H1 (cell line): ENCODE data around the gene C7orf57. TPM values are rescaled to one million over a fixed set of nuclear protein-coding genes. Genes with fewer than 3 reads are reported as not detected.

ENCODE experiments used
- CTCF ChIA-PET: fragments of 300-600 bp; sonication (Branson Sonifier 250); formaldehyde crosslinking; loops from one replicate; lab custom pipeline; 2021; ENCODE audit not compliant: partially characterized antibody; lab: Charles Lee
- POLR2A ChIA-PET: fragments of 300-600 bp; sonication (Branson Sonifier 250); formaldehyde crosslinking; loops from one replicate; lab custom pipeline; 2021; ENCODE audit warnings: inconsistent platforms; ENCODE audit not compliant: partially characterized antibody; lab: Charles Lee
- DNase-seq, 2 experiments: peaks; one replicate each; pipeline versions ENCODE4 v3.0.0 to v3.0.0-alpha.2; 2010 to 2022; ENCODE audit warnings: low spot score in 2 of 2, low read depth in 1 of 2, mixed read lengths in 1 of 2
- FAIRE-seq: peaks from 2 replicates; lab custom pipeline; 2011; peaks lifted over from hg19 to GRCh38; lab: Jason Lieb, UNC
- H2AFZ ChIP-seq: 2 replicates; pipeline ENCODE4 v1.8.1; 2012; ENCODE audit warnings: low read length, inconsistent platforms
- H2AK5ac ChIP-seq: 2 replicates; pipeline ENCODE4 v1.6.1; 2013; ENCODE audit warnings: low read depth, low read length
- H2BK120ac ChIP-seq: replicated peaks from 2 replicates; pipeline ENCODE3; 2013; ENCODE audit warnings: low read depth, low read length, inconsistent platforms
- H2BK12ac ChIP-seq: 2 replicates; pipeline ENCODE4 v1.6.1; 2013; ENCODE audit warnings: low read depth, low read length
- H2BK15ac ChIP-seq: 2 replicates; pipeline ENCODE4 v1.6.1; 2013; ENCODE audit warnings: low read length
- H2BK20ac ChIP-seq: 2 replicates; pipeline ENCODE4 v1.6.1; 2013; ENCODE audit warnings: low read length
- H2BK5ac ChIP-seq: 2 replicates; pipeline ENCODE4 v1.6.1; 2013; ENCODE audit warnings: low read depth, low read length
- H3K14ac ChIP-seq: 2 replicates; pipeline ENCODE4 v1.6.1; 2013; ENCODE audit warnings: inconsistent platforms; ENCODE audit not compliant: insufficient read length
- H3K18ac ChIP-seq: 2 replicates; pipeline ENCODE4 v1.6.1; 2013; ENCODE audit warnings: low read length; ENCODE audit errors: extremely low read depth
- H3K23ac ChIP-seq: 2 replicates; pipeline ENCODE4 v1.6.1; 2013; ENCODE audit warnings: inconsistent platforms; ENCODE audit not compliant: insufficient read length
- H3K23me2 ChIP-seq: 2 replicates; pipeline ENCODE4 v1.6.1; 2013; ENCODE audit warnings: low read depth, low read length
- H3K27ac ChIP-seq: 2 replicates; pipeline ENCODE4 v1.6.1; 2011; ENCODE audit warnings: low read depth, low read length, inconsistent platforms
- H3K27me3 ChIP-seq, 4 experiments: replicated peaks in 1 of 4; 1 replicate in 1 of 4; 2 replicates in 3 of 4; pipeline versions ENCODE4 v1.6.1 to v1.8.1; 2011 to 2013; ENCODE audit warnings: low read length in 3 of 4, mild to moderate bottlenecking in 3 of 4, inconsistent platforms in 2 of 4, mixed read lengths in 2 of 4, moderate library complexity in 1 of 4; ENCODE audit not compliant: control insufficient read depth in 3 of 4, insufficient read depth in 3 of 4; ENCODE audit errors: extremely low read depth in 1 of 4
- H3K36me3 ChIP-seq, 4 experiments: 2 replicates each; pipeline versions ENCODE4 v1.6.1 to v1.8.1; 2011 to 2013; ENCODE audit warnings: mild to moderate bottlenecking in 4 of 4, low read length in 3 of 4, moderate library complexity in 2 of 4, control low read depth in 1 of 4, inconsistent platforms in 1 of 4; ENCODE audit not compliant: insufficient read depth in 4 of 4, control insufficient read depth in 2 of 4
- H3K4ac ChIP-seq: replicated peaks from 2 replicates; pipeline ENCODE3; 2013; ENCODE audit warnings: low read length, low read depth, mixed read lengths, inconsistent platforms; ENCODE audit not compliant: insufficient read length
- H3K4me1 ChIP-seq, 4 experiments: replicated peaks in 1 of 4; 1 replicate in 1 of 4; 2 replicates in 3 of 4; pipeline versions ENCODE4 v1.6.1 to v1.8.1; 2011 to 2013; ENCODE audit warnings: low read length in 3 of 4, inconsistent platforms in 2 of 4, mixed read lengths in 1 of 4; ENCODE audit not compliant: insufficient read depth in 4 of 4, control insufficient read depth in 3 of 4
- H3K4me2 ChIP-seq, 2 experiments: 2 replicates each; pipeline versions ENCODE4 v1.6.1 to v1.8.1; 2011 to 2013; ENCODE audit warnings: low read depth in 2 of 2, low read length in 2 of 2, control low read depth in 1 of 2, inconsistent platforms in 1 of 2, mild to moderate bottlenecking in 1 of 2; ENCODE audit not compliant: insufficient read depth in 1 of 2
- H3K4me3 ChIP-seq, 4 experiments: fragments of 200-600, 300-600 bp in 1 of 4; sonication (generic), shearing (Covaris generic), sonication (Bioruptor Twin) in 1 of 4; 2 replicates each; pipeline versions ENCODE4 v1.5.1 to v1.8.1; 2011 to 2016; ENCODE audit warnings: low read length in 4 of 4, low read depth in 3 of 4, control low read depth in 2 of 4, inconsistent platforms in 2 of 4, mild to moderate bottlenecking in 2 of 4, mixed read lengths in 1 of 4, moderate library complexity in 1 of 4; ENCODE audit not compliant: insufficient read depth in 2 of 4; ENCODE audit errors: extremely low read depth in 1 of 4
- H3K56ac ChIP-seq: replicated peaks from 2 replicates; pipeline ENCODE3; 2013; ENCODE audit warnings: low read depth, mild to moderate bottlenecking, mixed read lengths, low read length, inconsistent platforms; ENCODE audit not compliant: insufficient read length
- H3K79me1 ChIP-seq: 2 replicates; pipeline ENCODE4 v1.6.1; 2013; ENCODE audit warnings: low read depth, low read length, control low read depth
- H3K79me2 ChIP-seq, 2 experiments: 2 replicates each; pipeline versions ENCODE4 v1.6.1 to v1.8.1; 2012 to 2013; ENCODE audit warnings: low read length in 2 of 2, mild to moderate bottlenecking in 2 of 2, inconsistent platforms in 1 of 2; ENCODE audit not compliant: insufficient read depth in 2 of 2, control insufficient read depth in 1 of 2
- H3K9ac ChIP-seq, 4 experiments: replicated peaks in 1 of 4; 1 replicate in 1 of 4; 2 replicates in 3 of 4; pipeline versions ENCODE4 v1.6.1 to v1.8.1; 2011 to 2013; ENCODE audit warnings: low read depth in 3 of 4, low read length in 3 of 4, control low read depth in 2 of 4, mild to moderate bottlenecking in 2 of 4, moderate library complexity in 2 of 4, inconsistent platforms in 1 of 4; ENCODE audit errors: extremely low read depth in 1 of 4
- H3K9me3 ChIP-seq, 2 experiments: 2 replicates each; pipeline versions ENCODE4 v1.6.1 to v1.8.1; 2012 to 2013; ENCODE audit warnings: mild to moderate bottlenecking in 2 of 2, moderate library complexity in 2 of 2, control low read depth in 1 of 2, inconsistent platforms in 1 of 2, low read depth in 1 of 2, low read length in 1 of 2, mixed read lengths in 1 of 2; ENCODE audit not compliant: insufficient read depth in 2 of 2
- H4K20me1 ChIP-seq, 2 experiments: replicated peaks in 1 of 2; 2 replicates each; pipeline versions ENCODE3 to v1.8.1; 2011 to 2013; ENCODE audit warnings: inconsistent platforms in 2 of 2, low read length in 2 of 2, mild to moderate bottlenecking in 1 of 2; ENCODE audit not compliant: insufficient read depth in 2 of 2, control insufficient read depth in 1 of 2
- H4K5ac ChIP-seq: 2 replicates; pipeline ENCODE4 v1.6.1; 2013; ENCODE audit warnings: low read length, low read depth, mixed read lengths, inconsistent platforms; ENCODE audit not compliant: insufficient read length
- H4K8ac ChIP-seq: 2 replicates; pipeline ENCODE4 v1.8.0; 2013; ENCODE audit warnings: mild to moderate bottlenecking, moderate library complexity, low read length, inconsistent platforms; ENCODE audit not compliant: insufficient read depth; ENCODE audit errors: extremely low read depth
- H4K91ac ChIP-seq: replicated peaks from 2 replicates; pipeline ENCODE3; 2013; ENCODE audit warnings: low read length, mixed read lengths, inconsistent platforms; ENCODE audit not compliant: insufficient read length
- ASH2L ChIP-seq: fragments of 200-600, 300-600 bp; sonication (generic); IDR thresholded peaks from one replicate; pipeline ENCODE4 v1.7.1; 2017; ENCODE audit warnings: low read length
- BRCA1 ChIP-seq: IDR thresholded peaks from 2 replicates; pipeline ENCODE4 v1.6.1; 2012; ENCODE audit warnings: low read depth, low read length, improper control_type of control experiment
- CEBPB ChIP-seq: IDR thresholded peaks from 2 replicates; pipeline ENCODE4 v1.6.1; 2012; ENCODE audit warnings: low read depth, low read length
- E2F6 ChIP-seq: IDR thresholded peaks from 2 replicates; pipeline ENCODE4 v1.6.1; 2012; ENCODE audit warnings: inconsistent platforms
- HDAC2 ChIP-seq, 2 experiments: fragments of 300-600 bp in 1 of 2; sonication (generic) in 1 of 2; IDR thresholded peaks; 2 replicates each; pipeline ENCODE4 v1.6.1; 2011 to 2012; ENCODE audit warnings: low read depth in 2 of 2, low read length in 2 of 2, mild to moderate bottlenecking in 2 of 2, moderate library complexity in 2 of 2, borderline replicate concordance in 1 of 2, inconsistent platforms in 1 of 2
- HDAC6 ChIP-seq: IDR thresholded peaks from one replicate; pipeline ENCODE4 v1.7.1; 2012; ENCODE audit warnings: low read depth, mild to moderate bottlenecking, inconsistent platforms, low read length, moderate library complexity
- KDM1A ChIP-seq: fragments of 200-600, 300-600 bp; sonication (generic); IDR thresholded peaks from 2 replicates; pipeline ENCODE4 v1.7.1; 2016; ENCODE audit warnings: mild to moderate bottlenecking, low read length, borderline replicate concordance
- POLR2AphosphoS5 ChIP-seq: IDR thresholded peaks from 2 replicates; pipeline ENCODE4 v1.6.1; 2011; ENCODE audit warnings: low read depth, low read length
- RBBP5 ChIP-seq: IDR thresholded peaks from 2 replicates; pipeline ENCODE4 v1.7.1; 2012; ENCODE audit warnings: low read depth, mild to moderate bottlenecking, inconsistent platforms, low read length, moderate library complexity, borderline replicate concordance
- SP1 ChIP-seq: IDR thresholded peaks from 2 replicates; pipeline ENCODE4 v1.6.1; 2011; ENCODE audit warnings: low read depth, low read length
- SRF ChIP-seq: IDR thresholded peaks from 2 replicates; pipeline ENCODE4 v1.6.1; 2011; ENCODE audit warnings: mild to moderate bottlenecking, low read depth, low read length, moderate library complexity
- USF2 ChIP-seq: IDR thresholded peaks from 2 replicates; pipeline ENCODE4 v1.6.1; 2011; ENCODE audit warnings: low read length, improper control_type of control experiment
- YY1 ChIP-seq: IDR thresholded peaks from 2 replicates; pipeline ENCODE4 v1.6.1; 2011; ENCODE audit warnings: low read depth, mild to moderate bottlenecking, low read length
- ZNF274 ChIP-seq: IDR thresholded peaks from 2 replicates; pipeline ENCODE4 v1.7.0; 2012; ENCODE audit warnings: low read length, borderline replicate concordance; ENCODE audit errors: extremely low read depth
- WGBS, 2 experiments: shearing (Covaris generic) in 1 of 2; methylation state at CpG; one replicate each; pipeline versions ENCODE4 v1.1.6 to v1.1.7; 2013 to 2015; ENCODE audit warnings: low lambda C conversion rate in 2 of 2, mixed read lengths in 2 of 2, inconsistent platforms in 1 of 2, low coverage in 1 of 2, missing lambda C conversion rate in 1 of 2; ENCODE audit not compliant: insufficient replicate concordance in 2 of 2, insufficient coverage in 1 of 2, insufficient read length in 1 of 2; ENCODE audit errors: extremely low coverage in 1 of 2, missing lambda C conversion rate in 1 of 2; 5-methylcytosine and 5-hydroxymethylcytosine counted together
- polyA plus RNA-seq, 7 experiments: library from polyadenylated mRNA; depleted of rRNA in 3 of 7; stranded (reverse) in 5 of 7; unstranded in 2 of 7; fragments of >200 nt in 5 of 7; fragments of 200-250 nt in 2 of 7; gene quantifications; 1 replicate in 5 of 7; 2 replicates in 1 of 7; 4 replicates in 1 of 7; pipeline versions ENCODE4 v1.2.1 to v1.2.3, GENCODE V29; 2011 to 2013; ENCODE audit warnings: missing spikeins in 2 of 7, mixed read lengths in 2 of 7
- total RNA-seq: library from RNA; stranded (reverse); fragmentation: NEBNext Ultra II Directional; extraction: Animal tissue kit (Norgen Biotek cat#: 25700); gene quantifications from 2 replicates; pipeline ENCODE4 v1.2.1, GENCODE V29; 2021

The C7orf57 gene
- total and polyA plus RNA-seq, 2 of the 8 experiments (the other 6 are each of a cell fraction or from before 2014, with no cell fraction given), result 0.08 to 0.56 TPM

- H3K27me3 ChIP-seq, result no peaks in the 10 kb centered on the region
- no peak overlapping the region for H2BK12ac ChIP-seq
- H3K4ac ChIP-seq, result no peak overlapping the region
- no peaks in the 10 kb centered on the region for H3K4me1 ChIP-seq
- H2BK120ac ChIP-seq, result no peak overlapping the region
- H3K9ac ChIP-seq, result no peak overlapping the region
- H3K36me3 ChIP-seq, result no peaks in the 10 kb centered on the region
- no peaks in the 10 kb centered on the region for H3K23me2 ChIP-seq
- H2BK5ac ChIP-seq, result no peak overlapping the region
- no peaks in the 10 kb centered on the region for H3K79me2 ChIP-seq
- ChIA-PET POLR2A (no interaction called here), CTCF (no interaction called here)
- no peak overlapping the region for H4K91ac ChIP-seq
- no peaks in the 10 kb centered on the region for H3K79me1 ChIP-seq
- no peaks in the 10 kb centered on the region for H4K20me1 ChIP-seq
- no peak overlapping the region for H3K4me2 ChIP-seq
- H2BK15ac ChIP-seq, result no peak overlapping the region
- H2AFZ ChIP-seq, result no peak overlapping the region
- DNase-seq (no peak), FAIRE-seq (no peak)
- no peak overlapping the region for H3K27ac ChIP-seq
- no peak overlapping the region for H3K56ac ChIP-seq
- 83% methylated on average over 5 of the region's 5 CpGs; no CpG with 5 or more reads in 1 of the 2 experiments for WGBS, 2 experiments
- H4K5ac ChIP-seq, result no peak overlapping the region
- no peak overlapping the region for H3K4me3 ChIP-seq
- no peak overlapping the region for H2AK5ac ChIP-seq
- no peak overlapping the region for H3K18ac ChIP-seq
- no peak overlapping the region for H2BK20ac ChIP-seq
- no peak overlapping the region for H3K14ac ChIP-seq
- no peak overlapping the region for H4K8ac ChIP-seq
- H3K9me3 ChIP-seq, result no peaks in the 10 kb centered on the region
- no peak overlapping the region for H3K23ac ChIP-seq
- TF ChIP-seq ASH2L (no peak), RBBP5 (no peak), HDAC6 (no peak), YY1 (no peak), KDM1A (no peak), USF2 (no peak), CEBPB (no peak), POLR2AphosphoS5 (no peak), HDAC2 (IDR thresholded peaks at IDR 0.05; ENCODE audit: borderline replicate concordance in 1 of 2, low read depth in 2 of 2, low read length in 2 of 2) (no peak), ZNF274 (no peak), SRF (no peak), SP1 (no peak), E2F6 (no peak), BRCA1 (no peak)
Observed at GRCh38 chr7:48025624-48026023, 9.7 kb upstream of the C7orf57 start.
